Measurements from ENCODE around the gene SERPINB8. TPM values are rescaled to one million over a fixed set of nuclear protein-coding genes. Genes with fewer than 3 reads are reported as not detected.

The SERPINB8 gene
- total RNA-seq, 4 donors from 2014 or later, result 10.9 to 29.4 (median 17.9) TPM

DNA sequence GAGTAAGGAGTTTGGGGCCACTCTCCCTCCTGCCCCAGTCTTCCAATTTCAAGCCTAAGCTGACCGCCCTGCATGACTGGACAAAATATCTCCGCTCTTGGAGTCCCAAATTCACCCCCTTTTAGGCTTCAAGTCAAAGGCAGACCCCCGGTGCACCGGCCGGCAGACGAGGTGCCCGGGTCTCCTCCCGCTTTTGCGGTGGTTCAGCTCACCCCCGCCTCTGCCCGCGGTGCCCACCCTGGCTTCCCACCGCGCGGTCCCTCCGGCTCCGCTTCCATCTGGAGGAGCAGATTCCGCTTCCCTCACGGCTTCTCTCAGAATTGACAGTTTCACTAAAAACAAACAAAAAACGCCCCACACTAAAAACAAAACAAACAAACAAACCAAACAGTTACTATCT lies 56.5 kb downstream of the SERPINB8 start:
- Histone ChIP-seq H3K9me3 (no peaks in the 10 kb centered on the region), H3K4me1 (no peaks in the 10 kb centered on the region), H3K36me3 (no peaks in the 10 kb centered on the region), H3K4me3 (no peak overlapping the region), H3K27ac (no peak overlapping the region), H3K27me3 (no peaks in the 10 kb centered on the region)
- WGBS, 2 donors, result 93 to 94% methylated on average over 20 of the region's 20 CpGs
- DNase-seq (ENCODE audit: low spot score in 2 of 2), result no peak
- TF ChIP-seq, protein P1, sequence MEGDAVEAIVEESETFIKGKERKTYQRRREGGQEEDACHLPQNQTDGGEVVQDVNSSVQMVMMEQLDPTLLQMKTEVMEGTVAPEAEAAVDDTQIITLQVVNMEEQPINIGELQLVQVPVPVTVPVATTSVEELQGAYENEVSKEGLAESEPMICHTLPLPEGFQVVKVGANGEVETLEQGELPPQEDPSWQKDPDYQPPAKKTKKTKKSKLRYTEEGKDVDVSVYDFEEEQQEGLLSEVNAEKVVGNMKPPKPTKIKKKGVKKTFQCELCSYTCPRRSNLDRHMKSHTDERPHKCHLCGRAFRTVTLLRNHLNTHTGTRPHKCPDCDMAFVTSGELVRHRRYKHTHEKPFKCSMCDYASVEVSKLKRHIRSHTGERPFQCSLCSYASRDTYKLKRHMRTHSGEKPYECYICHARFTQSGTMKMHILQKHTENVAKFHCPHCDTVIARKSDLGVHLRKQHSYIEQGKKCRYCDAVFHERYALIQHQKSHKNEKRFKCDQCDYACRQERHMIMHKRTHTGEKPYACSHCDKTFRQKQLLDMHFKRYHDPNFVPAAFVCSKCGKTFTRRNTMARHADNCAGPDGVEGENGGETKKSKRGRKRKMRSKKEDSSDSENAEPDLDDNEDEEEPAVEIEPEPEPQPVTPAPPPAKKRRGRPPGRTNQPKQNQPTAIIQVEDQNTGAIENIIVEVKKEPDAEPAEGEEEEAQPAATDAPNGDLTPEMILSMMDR (IDR thresholded peaks at IDR 0.05), result no peak
- TF ChIP-seq POLR2A (IDR thresholded peaks at IDR 0.05), result no peak
- no peak for TF ChIP-seq EP300 (IDR thresholded peaks at IDR 0.05)

DNA sequence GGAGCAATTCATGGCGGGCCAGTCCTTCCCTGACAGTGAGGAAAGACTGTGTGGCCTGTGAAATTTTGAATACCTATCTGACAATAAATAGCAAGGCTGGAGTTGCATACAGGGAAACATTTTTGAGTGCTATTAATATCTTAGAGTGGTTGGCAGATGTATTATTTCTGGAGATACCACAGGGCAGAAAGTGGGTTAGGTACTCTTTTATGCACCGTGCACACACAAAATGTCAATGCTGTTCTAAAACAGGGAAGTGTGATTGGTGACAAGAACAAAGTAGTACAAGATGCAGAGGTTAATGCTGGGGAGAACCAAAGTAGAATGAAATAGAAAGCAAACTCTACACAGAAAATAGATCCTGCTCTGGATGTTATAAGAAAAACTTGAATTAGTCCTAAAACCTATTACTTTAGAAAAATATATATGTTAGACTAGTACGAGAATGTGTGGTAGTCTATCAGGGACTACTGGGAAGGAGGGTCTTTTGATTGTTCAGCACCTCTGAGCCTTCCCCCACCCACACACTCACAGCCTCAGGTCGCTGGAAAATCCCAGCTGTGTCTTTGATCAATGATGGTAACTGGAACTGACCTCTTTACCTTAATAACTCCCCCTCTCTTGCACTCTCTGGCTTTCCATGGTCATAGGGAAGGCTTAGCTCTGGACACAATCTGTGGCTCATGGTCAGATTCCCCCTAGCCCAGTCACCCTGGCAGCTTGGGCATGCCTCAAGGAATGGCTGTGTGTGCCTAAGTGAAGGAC lies 58.2 kb downstream of the SERPINB8 start:
- WGBS, 2 donors, result 77 to 80% methylated on average over 4 of the region's 4 CpGs

DNA sequence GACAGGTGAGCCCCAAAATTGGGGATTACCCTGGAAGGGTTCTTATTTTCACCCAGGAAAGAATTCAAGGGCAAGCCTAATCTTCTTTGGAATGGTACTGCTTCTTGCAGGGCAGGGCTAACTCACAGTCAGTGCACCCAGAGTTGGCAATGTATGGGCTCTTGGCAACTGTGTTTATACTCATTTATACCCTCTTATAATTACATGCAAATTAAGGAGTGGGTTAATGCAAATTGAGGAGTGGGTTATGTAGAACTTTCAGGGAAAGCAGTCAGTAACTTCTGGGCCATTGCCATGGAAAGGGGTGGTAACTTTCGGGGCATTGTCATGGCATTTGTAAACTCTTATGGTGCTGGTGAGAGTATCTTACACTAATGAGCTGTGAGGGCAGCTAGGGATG lies 59.2 kb downstream of the SERPINB8 start:
- Histone ChIP-seq H3K4me1 (no peaks in the 10 kb centered on the region), H3K4me3 (no peak overlapping the region), H3K36me3 (no peaks in the 10 kb centered on the region), H3K27ac (no peak overlapping the region), H3K27me3 (no peaks in the 10 kb centered on the region), H3K9me3 (no peaks in the 10 kb centered on the region)
- 72 to 84% methylated on average over 1 of the region's 1 CpG for WGBS, 2 donors
- DNase-seq (ENCODE audit: low spot score in 2 of 2), result no peak
- TF ChIP-seq POLR2A (IDR thresholded peaks at IDR 0.05), result no peak
- TF ChIP-seq, protein P1 (IDR thresholded peaks at IDR 0.05), result no peak
- TF ChIP-seq EP300 (IDR thresholded peaks at IDR 0.05), result no peak

More for the DNA sequence above, 58.2 kb downstream of the SERPINB8 start:
- TF ChIP-seq, protein P1 (IDR thresholded peaks at IDR 0.05), result no peak
- no peak for TF ChIP-seq POLR2A (IDR thresholded peaks at IDR 0.05)
- TF ChIP-seq EP300 (IDR thresholded peaks at IDR 0.05), result no peak
- no peak overlapping the region for H3K27ac ChIP-seq
- no peak for DNase-seq (ENCODE audit: low spot score in 2 of 2)
- no peaks in the 10 kb centered on the region for H3K4me1 ChIP-seq
- H3K4me3 ChIP-seq, result no peak overlapping the region
- no peaks in the 10 kb centered on the region for H3K36me3 ChIP-seq
- no peaks in the 10 kb centered on the region for H3K27me3 ChIP-seq
- no peaks in the 10 kb centered on the region for H3K9me3 ChIP-seq

DNA sequence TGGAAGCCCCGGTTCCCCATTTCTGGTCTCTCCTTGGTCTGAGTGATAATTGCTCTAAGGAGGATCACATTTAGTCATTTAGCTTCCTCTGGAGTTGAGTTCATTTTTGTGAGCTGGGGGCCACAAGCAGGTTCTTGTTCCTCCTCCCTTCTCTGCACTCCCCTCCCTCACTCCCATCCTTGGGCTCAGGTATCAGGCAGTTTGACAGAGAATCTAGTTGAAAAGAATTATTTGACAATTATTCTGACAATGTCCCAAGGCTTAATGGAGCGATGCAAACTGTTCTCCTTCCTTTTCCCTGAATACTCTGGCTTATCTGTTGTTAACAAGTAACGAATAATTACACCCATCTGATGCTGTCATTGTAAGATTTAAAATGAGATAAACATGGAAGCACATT lies 61.5 kb downstream of the SERPINB8 start:
- Histone ChIP-seq H3K4me3 (no peak overlapping the region), H3K9me3 (no peaks in the 10 kb centered on the region)

DNA sequence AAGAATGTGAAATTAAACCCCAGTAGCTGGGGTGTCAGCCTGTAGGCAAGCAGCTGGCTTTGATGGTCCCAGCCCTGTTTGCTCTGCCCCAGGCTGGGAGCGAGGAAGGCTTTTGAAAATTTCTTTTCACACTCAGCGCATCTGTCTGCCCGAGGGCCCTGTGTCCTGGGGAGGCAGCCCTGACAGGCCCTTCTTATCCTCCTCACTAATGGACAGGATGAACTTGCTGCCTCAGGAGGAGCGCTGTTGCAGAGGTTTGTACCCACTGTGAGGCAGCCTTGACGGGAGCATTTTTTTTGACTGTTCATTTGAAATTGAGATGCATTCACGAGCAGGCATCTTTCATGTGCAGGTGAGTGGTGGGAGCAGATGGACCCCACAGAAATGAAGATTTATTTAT lies 62.4 kb downstream of the SERPINB8 start:
- WGBS, 2 donors, result 58 to 76% methylated on average over 6 of the region's 6 CpGs
- no peaks in the 10 kb centered on the region for H3K4me1 ChIP-seq
- H3K9me3 ChIP-seq, result no peaks in the 10 kb centered on the region
- H3K27me3 ChIP-seq, result no peaks in the 10 kb centered on the region
- no peak for DNase-seq (ENCODE audit: low spot score in 2 of 2)
- H3K4me3 ChIP-seq, result no peak overlapping the region
- H3K27ac ChIP-seq, result no peak overlapping the region
- H3K36me3 ChIP-seq, result no peaks in the 10 kb centered on the region
- TF ChIP-seq POLR2A (IDR thresholded peaks at IDR 0.05) (no peak), EP300 (IDR thresholded peaks at IDR 0.05) (no peak)
- TF ChIP-seq, protein P1 (IDR thresholded peaks at IDR 0.05), result no peak

More for the DNA sequence above, 61.5 kb downstream of the SERPINB8 start:
- Histone ChIP-seq H3K27ac (no peak overlapping the region), H3K4me1 (no peaks in the 10 kb centered on the region), H3K36me3 (no peaks in the 10 kb centered on the region), H3K27me3 (no peaks in the 10 kb centered on the region)
- DNase-seq (ENCODE audit: low spot score in 2 of 2), result no peak
- TF ChIP-seq EP300 (IDR thresholded peaks at IDR 0.05) (no peak), POLR2A (IDR thresholded peaks at IDR 0.05) (no peak)
- TF ChIP-seq, protein P1 (IDR thresholded peaks at IDR 0.05), result no peak
- whole genome bisulfite sequencing, 2 donors, result 86 to 91% methylated on average over 3 of the region's 3 CpGs

All from tibial nerve (tissue), 4 donors.